ENCODE results near the gene SPI1. TPM values are rescaled to one million over a fixed set of nuclear protein-coding genes. Genes with fewer than 3 reads are reported as not detected.

The SPI1 gene
- total RNA-seq, 1 experiment from 2014 or later: not detected

DNA sequence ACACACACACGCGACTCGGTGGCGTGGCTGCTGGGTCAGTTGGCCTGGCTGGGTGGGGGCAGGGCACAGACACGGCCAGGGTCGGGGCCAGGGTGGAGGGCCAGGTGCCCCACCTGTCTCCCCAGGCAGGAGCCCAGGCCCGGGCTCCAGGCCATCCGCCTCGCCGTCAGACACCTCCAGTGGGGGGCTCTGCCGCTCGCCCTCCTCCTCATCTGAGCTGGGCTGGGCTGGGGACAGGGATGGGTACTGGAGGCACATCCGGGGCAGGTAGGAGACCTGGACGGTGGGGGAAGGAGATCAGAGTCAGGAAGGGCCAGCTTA lies 19.7 kb downstream of the SPI1 start:
- no peak for DNase-seq (ENCODE audit: low read depth)

DNA sequence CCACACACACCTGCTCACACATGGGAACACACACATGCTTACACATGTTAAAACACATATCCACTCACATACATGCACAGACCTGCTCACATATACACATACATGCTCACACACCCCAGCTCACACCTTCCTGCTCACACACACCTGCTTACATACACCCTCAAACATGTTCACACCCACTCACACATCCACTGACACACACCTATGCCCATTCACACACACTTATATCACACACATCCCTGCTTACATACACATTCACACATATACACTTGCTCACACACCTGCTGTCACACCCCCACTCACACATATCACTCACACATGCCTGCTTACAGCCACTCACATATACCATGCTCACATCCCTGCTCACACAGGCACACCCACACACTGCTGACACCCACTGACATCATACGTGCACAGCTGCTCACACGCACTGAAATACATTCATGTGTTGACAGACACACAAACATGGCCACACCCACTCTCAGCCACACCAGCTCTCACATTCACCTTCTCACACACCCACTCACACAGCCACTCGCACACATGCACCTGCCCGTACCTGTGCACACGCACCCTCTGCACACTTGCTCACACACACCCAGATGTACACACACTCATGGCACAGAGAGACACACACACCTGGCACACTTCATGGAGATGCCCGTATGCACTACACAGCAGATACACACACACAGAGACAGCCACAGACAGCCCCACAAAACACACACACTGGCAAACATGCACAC lies 20.2 kb downstream of the SPI1 start:
- no peak for DNase-seq (ENCODE audit: low read depth)

DNA sequence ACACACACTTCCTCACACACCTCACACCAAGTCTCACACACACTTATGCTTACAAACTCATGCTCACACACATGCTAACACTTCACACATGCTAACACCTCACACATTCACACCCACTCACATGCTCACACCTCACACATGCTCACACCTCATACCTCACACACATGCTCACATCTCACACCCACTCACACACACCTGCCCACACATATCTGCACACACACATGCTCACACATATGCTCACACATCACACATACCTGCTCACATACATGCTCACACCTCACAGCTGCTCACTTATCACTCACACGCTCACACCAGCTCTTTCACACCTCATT lies 21.4 kb downstream of the SPI1 start:
- DNase-seq (ENCODE audit: low read depth): no peak

DNA sequence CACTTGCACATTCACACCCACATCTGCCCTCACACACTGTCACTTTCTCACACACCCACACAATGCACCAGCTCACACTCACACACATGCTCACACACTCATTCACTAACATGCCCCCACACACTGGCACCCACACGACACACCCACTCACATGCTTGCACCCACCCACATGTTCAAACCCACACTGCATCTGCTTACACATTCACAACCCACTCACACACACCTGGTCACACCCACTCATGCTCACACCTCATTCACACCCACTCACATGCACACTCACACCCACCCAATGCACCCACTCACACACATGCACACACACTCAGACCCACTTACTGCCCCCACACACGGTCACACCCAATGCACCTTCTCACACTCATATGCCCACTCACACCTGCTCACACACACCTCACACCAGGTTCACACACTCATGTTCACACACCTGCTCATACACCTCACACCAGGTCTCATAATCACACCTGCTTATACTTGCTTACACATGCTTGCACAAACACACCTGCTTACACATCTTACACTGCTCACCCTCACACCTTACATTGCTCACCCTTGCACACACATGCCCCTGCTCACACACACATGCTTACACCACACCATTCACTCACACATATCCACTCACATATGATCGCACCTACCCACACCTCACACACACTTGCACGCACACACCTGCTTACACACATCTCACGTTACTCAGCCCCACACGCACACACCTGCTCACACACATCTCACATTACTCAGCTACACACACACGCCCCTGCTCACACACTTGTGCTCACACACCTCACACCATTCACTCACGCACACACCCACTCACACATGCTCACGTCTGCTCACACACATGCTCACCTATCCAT lies 22.0 kb downstream of the SPI1 start:
- no peak for DNase-seq (ENCODE audit: low read depth)

DNA sequence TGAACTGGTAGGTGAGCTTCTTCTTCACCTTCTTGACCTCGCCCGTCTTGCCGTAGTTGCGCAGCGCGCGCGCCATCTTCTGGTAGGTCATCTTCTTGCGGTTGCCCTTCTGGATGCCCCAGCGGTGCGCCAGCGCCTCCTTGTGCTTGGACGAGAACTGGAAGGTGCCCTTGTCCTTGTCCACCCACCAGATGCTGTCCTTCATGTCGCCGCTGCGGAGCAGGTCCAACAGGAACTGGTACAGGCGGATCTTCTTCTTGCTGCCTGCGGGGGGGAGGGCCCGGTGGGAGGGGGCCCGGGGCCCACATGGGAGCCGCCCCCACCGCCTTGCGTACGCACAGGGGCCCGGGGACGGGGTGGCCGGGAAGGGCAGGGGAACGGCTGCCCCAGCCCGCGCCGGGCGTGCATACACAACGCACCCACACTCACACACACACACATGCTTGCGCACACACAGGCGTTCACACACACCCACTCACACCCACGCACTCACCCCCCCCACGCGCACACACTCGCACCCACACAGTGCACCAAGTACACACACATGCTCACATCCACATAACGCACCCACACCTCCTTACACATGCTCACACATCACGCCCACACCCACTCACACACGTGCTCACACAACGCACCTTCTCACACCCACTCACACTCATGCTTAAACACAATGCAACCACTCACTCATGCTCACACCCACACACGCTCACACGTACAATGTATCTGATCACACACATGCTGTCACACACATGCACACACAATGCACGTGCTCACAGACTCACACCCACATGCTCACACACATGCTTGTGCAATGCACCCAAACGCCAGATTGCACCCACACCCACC lies 22.8 kb downstream of the SPI1 start:
- DNase-seq (ENCODE audit: low read depth): peak; percentile 93

DNA sequence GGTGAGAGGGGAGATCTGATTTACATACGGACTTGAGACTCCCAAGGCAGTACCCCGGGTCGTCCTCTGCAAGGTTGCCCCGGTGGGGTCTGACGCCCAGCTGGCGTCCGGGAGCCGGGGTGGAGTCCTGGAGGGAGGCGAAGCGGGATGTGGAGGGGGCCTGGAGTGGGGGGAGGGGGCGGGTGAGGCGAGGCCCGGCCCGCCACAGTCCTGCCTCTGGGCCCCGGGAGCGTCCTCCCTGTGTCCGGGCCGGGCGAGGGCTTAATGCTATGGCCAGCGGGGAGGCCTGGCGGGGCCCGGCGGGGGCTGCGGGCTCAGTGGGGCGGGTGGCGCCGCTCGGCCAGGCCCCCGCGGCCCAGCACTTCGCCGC lies 23.4 kb downstream of the SPI1 start:
- DNase-seq (ENCODE audit: low read depth): no peak

DNA sequence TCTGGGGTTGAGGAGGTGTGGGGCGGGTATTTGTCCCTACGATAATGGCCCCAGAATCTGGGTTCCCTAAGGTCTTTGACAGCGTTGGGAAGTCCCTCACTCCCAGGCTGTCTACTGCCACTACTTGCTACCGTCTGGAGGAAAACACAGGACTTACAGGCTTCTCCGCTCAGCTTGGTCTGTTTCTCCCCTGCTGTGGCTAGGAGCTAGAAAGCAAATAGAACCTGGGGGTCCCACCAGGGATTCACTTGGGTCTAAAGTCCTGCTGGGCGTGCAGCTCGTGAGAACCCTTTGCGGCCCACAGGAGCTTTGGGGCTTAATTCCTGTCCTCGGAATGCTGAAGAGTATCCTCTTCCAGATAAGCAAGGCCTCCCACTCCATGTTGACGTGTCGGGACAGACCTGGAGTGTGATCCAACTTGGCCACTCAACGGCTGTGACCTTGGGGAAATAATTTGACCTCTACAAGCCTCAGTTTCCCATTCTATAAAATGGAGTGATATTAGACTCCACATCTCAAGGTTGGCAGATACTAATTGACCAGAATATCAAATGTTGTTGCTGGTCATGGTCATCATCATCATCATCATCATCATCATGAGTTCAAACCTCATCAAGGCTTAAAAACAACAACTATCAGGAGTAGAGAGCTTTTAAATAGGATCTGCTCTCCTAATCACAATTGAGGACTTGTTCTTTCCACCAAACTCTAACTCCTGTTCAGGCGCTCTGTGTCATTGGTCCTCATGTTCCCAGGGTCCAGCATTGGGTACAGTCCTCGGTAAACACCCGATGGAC lies 24.2 kb downstream of the SPI1 start:
- no peak for DNase-seq (ENCODE audit: low read depth)

DNA sequence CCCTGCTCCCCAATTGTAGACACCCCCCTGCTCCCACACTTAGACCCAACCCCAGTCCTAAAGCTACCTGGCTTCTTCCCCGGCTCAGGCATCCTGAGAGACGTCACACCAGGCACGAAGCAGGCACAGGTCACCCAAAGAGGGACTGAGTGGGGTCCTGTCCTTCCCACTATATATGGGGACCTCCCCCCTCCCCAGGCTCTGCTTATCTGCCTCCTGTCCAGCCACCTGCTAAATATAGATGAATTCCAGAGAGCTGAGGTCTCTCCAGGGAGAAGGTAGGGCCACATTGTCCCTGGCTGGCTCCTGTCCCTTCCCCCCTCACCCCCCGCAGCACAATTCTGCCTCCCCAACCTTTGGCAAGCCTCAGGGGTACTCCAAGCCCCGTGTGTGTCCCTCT lies 25.8 kb downstream of the SPI1 start, which contains the start of gene MYBPC3:
Gene MYBPC3, minus strand, starts transcription at position 147 of the 400 bp plus-strand sequence. Its CDS starts 55 bp downstream, at position 92.
- no peak for DNase-seq (ENCODE audit: low read depth)

DNA sequence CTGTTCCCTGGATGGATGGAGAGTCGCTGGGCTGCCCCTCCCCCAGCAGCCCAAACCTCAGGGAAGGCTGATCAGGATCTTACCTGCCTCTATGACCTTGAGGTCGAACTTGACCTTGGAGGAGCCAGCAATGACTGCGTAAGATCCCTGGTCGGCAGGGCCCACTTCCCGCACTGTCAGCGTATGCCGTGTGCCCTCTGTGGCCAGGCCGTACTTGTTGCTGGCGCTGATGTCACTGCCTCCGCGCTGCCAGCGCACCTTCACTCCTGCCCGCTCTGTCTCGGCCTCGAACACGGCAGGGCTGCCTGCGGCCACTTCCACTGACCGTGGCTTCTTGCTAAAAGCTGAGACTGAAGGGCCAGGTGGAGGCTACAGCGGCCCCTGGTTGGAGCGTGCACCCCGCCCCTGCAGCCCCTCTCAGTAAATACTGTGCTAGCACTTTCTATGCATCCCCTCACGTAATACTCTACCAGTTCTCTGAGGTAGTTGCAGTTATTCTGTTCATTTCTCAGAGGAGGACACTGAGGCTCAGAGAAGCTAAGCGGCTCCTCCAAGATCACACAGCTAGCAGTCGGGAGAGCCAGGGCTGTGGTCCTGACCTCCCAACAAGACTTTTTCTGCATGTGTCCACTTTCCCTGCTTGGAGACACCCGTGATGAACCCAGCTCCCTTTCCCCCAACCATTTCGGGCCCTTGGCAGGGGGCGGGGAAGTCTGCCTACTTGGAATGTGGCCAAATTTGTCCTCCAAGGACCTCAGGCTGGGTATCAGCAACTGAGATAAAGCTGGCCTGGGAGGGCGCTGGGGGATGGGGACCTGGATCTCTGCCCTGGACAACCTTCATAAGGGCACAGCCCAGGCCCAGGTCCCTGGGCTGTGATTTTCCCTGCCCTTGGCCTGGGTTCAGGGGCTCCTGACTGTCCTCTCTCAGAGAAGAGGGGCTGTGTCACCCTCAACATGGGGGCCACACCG lies 26.9 kb downstream of the SPI1 start:
- no peak for DNase-seq (ENCODE audit: low read depth)

DNA sequence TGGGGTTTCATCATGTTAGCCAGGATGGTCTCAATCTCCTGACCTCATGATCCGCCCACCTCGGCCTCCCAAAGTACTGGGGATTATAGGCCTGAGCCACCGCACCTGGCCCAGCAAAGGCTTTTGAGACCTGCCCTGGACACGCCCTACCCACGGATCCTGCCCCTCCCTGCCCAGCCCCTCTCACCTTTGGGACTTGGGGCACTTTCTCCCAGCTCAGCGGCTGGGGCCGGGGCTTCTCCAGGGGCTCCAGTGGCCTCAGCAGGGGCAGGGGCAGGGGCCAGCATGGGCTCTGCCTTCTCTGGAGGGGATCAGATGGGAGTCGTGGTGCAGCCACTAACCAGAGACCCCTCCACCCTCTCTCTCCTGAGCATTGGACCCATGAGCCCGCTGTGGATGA lies 28.0 kb downstream of the SPI1 start:
- DNase-seq (ENCODE audit: low read depth): no peak

DNA sequence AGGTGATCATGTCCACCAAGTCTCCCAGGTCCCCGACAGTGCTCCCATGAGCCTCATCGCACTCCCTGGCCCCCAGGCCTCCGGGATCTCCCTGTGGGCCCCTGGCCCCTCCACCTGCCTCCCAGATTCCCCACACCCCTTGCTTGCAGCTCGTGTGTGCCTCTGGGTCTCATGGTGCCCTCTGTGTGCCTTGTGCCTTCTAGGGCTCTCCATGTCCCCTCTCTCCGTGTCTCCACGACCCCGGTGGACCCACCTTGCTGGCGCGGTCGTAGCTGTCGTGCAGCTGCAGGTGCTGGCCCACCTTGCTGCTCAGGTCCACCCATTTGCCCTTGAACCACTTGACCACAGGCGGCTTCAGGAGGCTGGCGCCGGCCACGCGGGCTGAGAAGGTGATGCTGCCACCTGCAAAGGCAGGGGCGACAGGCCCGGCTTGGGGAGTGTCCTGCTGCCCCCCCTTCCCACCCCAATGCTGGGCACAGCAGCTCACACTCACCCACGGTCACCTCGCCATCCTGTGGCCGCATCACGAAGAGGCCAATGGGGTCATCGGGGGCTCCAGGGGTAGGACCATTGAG lies 28.7 kb downstream of the SPI1 start:
- DNase-seq (ENCODE audit: low read depth): no peak

DNA sequence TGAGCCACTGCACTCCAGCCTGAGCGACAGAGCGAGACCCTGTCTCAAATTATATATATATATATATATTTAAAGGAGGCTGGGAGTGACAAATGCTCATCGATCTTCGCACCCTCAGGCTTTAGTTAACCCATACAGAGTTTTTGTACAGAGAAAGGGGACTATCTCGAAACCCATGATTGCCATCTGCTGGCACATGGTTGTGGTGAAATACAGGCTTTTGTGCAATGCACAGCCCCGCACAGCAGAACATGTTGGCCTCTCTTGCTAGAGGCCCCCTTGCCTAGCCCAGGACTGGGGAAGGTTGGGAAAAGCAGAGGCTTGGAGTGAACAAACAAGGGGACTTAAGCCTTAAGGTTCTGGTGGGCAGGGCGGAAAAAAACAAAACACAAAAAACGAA lies 29.5 kb downstream of the SPI1 start:
- peak; percentile 35 for DNase-seq (ENCODE audit: low read depth)

DNA sequence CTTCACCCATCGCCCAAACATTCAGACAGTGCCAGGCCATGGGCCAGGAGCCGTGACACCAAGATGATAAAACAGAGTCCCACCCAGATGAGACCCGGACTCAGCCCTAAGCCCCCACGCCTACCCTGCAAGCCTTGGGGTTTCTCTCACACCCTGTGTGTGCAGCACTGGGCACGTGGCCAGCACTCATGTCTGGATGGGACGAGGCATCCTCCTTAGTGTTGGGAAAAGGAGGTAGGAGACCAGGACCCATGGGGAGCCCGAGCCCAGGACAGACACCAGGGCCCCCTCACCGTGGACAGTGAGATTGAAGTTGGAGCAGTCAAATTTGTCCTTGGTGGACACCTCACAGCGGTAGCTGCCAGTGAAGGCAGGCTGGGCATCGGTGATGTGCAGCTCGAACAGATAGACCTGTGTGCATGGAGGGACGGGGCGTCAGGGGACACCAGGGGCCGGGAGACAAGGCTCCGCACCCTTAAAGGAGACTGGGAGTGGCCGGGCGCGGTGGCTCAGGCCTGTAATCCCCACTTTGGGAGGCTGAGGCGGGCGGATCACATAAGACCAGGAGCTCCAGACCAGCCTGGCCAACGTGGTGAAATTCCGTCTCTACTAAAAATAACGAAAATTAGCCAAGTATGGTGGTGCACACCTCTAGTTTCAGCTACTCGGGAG lies 30.1 kb downstream of the SPI1 start:
- DNase-seq (ENCODE audit: low read depth): no peak

DNA sequence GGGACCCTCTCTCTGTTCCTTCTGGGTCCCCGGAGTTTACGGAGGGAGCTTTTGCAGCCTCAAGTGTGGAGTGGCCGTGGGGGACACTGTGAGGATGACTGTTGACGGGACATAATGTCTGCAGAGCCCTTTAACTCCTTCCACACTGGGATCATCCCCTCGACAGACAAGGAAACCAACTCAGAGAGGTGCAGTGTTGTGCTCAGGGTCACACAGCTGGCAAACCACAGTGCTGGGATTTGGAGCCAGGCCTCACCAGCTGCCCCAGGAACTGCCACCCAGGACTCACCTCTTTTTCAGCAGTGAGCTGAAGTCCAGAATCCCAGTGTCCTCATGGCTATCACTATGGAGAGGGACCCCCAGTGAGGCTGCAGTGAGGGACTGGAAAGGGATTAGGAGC lies 31.2 kb downstream of the SPI1 start:
- DNase-seq (ENCODE audit: low read depth): no peak

DNA sequence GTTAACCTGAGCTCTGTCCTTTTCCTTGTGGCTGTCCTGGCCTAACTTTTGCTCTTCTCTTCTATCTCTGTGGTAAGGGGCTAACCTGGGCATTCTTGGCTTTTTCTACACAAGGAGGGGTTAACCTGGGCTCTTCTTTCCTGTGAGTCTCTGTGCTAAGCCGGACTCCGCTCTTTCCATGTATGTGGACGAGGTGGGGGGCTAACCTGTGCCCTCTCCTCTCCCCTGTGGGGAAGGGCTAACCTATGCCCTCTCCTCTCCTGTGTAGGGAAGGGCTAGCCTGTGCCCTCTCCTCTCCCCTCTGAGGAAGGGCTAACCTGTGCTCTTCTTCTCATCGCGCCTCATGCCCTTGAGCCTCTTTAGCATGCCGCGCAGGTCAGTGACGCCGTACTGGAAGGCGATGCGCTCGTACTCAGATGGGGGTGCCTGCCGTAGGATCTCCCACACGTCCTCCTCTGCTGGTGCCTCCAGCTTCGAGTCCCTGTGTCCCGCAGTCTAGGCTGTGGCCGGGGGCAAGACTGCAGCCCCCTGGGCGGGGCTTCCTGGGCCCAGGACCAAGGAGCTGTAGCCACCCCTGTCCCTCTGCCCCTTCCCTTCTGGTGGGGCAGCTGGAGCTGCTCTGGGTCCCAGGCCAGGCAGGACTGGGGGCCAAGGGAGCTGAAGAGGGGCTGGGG lies 32.3 kb downstream of the SPI1 start:
- DNase-seq (ENCODE audit: low read depth): no peak

DNA sequence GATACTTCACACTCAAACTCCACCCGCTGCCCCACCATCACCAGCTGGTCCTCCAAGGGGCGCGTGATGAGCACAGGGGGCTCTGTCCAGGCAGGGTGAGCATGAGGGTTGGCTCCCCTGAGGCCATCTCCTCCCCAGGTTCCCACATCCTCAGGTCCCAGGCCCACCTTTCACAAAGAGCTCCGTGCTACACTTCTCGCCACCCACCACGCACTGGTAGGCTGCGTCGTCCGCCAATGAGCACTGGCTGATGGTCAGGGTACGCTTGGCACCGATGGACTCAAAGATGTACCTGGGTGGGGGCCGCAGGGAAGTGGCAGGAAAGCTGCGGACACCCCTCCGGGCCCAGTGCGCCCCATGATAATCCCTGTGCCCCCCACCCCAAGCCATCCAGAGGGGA lies 35.5 kb downstream of the SPI1 start:
- DNase-seq (ENCODE audit: low read depth): no peak

DNA sequence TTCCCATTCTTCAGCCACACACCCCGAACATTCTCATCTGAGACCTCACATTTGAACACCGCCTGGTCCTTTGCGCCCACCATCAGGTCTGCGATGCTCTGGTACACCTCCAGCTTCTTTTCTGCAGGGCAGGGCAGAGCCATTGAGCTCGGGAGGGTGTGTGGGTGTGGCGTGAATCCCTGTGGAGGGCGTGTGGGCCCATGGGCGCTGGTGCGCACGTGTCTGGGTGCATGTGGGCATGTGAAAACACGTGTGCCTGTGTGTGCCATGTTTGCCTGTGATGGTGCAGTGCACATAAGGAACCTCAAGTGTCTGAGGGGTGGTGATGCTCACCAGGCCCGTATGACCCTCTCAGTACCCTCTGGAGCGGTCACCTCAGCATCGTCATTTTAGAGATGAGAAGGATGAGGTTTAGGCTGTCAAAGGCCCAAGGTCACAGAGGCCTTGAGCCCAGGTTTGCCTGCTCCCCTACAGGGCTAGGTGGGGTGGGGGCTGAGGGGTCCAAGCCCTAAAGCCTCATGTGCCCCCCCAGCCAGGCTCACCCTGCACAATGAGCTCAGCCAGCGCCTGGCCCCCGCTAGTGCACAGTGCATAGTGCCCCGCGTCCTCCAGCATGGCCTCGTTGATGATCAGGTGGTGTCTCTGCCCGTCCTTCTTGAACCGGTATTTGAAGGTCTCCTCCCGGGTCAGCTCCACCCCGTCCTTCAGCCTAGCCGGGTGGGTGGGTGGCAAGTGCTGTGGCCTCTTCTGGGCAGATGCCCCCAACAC lies 36.1 kb downstream of the SPI1 start:
- DNase-seq (ENCODE audit: low read depth): no peak
